A673 (cell line): Measurements from ENCODE around the gene MYO1E. TPM values are rescaled to one million over a fixed set of nuclear protein-coding genes. Genes with fewer than 3 reads are reported as not detected.

ENCODE experiments used
- BruUV-seq: library from RNA; stranded (reverse); fragments of 400-500 nt; replicated peaks from 2 replicates; lab custom pipeline; 2021; lab: Mats Ljungman, UMichigan
- CTCF ChIA-PET: fragments of 300-600 bp; sonication (Branson Sonifier 250); formaldehyde crosslinking; loops from one replicate; lab custom pipeline; 2022; ENCODE audit warnings: antibody characterized with exemption; lab: Charles Lee
- POLR2A ChIA-PET: fragments of 300-600 bp; sonication (Branson Sonifier 250); formaldehyde crosslinking; loops from one replicate; lab custom pipeline; 2022; ENCODE audit warnings: antibody characterized with exemption; ENCODE audit not compliant: low non-redundant PET; lab: Charles Lee
- DNase-seq: peaks from one replicate; pipeline ENCODE4 v3.0.0-alpha.2; 2015; ENCODE audit warnings: low spot score
- H3K27ac ChIP-seq: fragments of 200-600 bp; sonication (generic); 2 replicates; pipeline ENCODE4 v1.5.1; 2016; ENCODE audit warnings: mixed run types, low read depth, mild to moderate bottlenecking, mixed read lengths, antibody characterized with exemption, low read length; ENCODE audit not compliant: poor library complexity, severe bottlenecking
- H3K27me3 ChIP-seq: fragments of 200-600 bp; sonication (generic); replicated peaks from 2 replicates; pipeline ENCODE4 v1.6.1; 2017; ENCODE audit warnings: mixed run types, low read depth, mild to moderate bottlenecking, mixed read lengths, antibody characterized with exemption, low read length; ENCODE audit not compliant: insufficient read depth, poor library complexity
- H3K36me3 ChIP-seq: fragments of 200-600 bp; sonication (generic); 2 replicates; pipeline ENCODE4 v1.6.1; 2016; ENCODE audit warnings: mixed run types, mild to moderate bottlenecking, mixed read lengths, antibody characterized with exemption, low read length; ENCODE audit not compliant: insufficient read depth, poor library complexity, severe bottlenecking
- H3K4me1 ChIP-seq: fragments of 200-600 bp; sonication (generic); 2 replicates; pipeline ENCODE4 v1.6.1; 2017; ENCODE audit warnings: mixed run types, mild to moderate bottlenecking, mixed read lengths, antibody characterized with exemption, low read length; ENCODE audit not compliant: insufficient read depth, poor library complexity, severe bottlenecking
- H3K4me3 ChIP-seq: fragments of 200-600 bp; sonication (generic); 2 replicates; pipeline ENCODE4 v1.5.1; 2016; ENCODE audit warnings: low read depth, mixed run types, mild to moderate bottlenecking, mixed read lengths, low read length; ENCODE audit not compliant: poor library complexity, severe bottlenecking
- H3K9me3 ChIP-seq: fragments of 200-600 bp; sonication (generic); 2 replicates; pipeline ENCODE4 v1.6.1; 2016; ENCODE audit warnings: mixed run types, low read depth, mild to moderate bottlenecking, mixed read lengths, antibody characterized with exemption, low read length; ENCODE audit not compliant: poor library complexity, severe bottlenecking
- CTCF ChIP-seq: fragments of 300-800, 200-600 bp; sonication (generic); conservative IDR thresholded peaks from 2 replicates; pipeline ENCODE4 v1.5.1; 2017; ENCODE audit warnings: low read depth, mild to moderate bottlenecking, antibody characterized with exemption, low read length, moderate library complexity, mixed read lengths
- EZH2 ChIP-seq: fragments of 200-600 bp; sonication (generic); IDR thresholded peaks from 2 replicates; pipeline ENCODE4 v1.6.1; 2017; ENCODE audit warnings: borderline replicate concordance, low read depth, mild to moderate bottlenecking, mixed read lengths, antibody characterized with exemption, low read length; ENCODE audit not compliant: poor library complexity, severe bottlenecking
- intact Hi-C: fragments of 100-400 bp; cut with micrococcal nuclease; formaldehyde crosslinking; loops from one replicate; pipeline ENCODE4 v1.10.0; 2022; ENCODE audit not compliant: unreplicated experiment
- total RNA-seq: library from RNA; stranded (reverse); gene quantifications from 2 replicates; pipeline ENCODE4 v1.2.3, GENCODE V29; 2021

The MYO1E gene
- total RNA-seq, 1 experiment from 2014 or later: 7.9 TPM

GRCh38 chr15:59349680-59350420 is 22.8 kb downstream of the MYO1E start:
- no peak overlapping the region for H3K27ac ChIP-seq
- H3K27me3 ChIP-seq: no peaks in the 10 kb centered on the region
- ChIA-PET POLR2A (no interaction called here), CTCF (no interaction called here)
- H3K4me1 ChIP-seq: no peaks in the 10 kb centered on the region
- no peak for TF ChIP-seq CTCF
- no peak for TF ChIP-seq EZH2
- no peaks in the 10 kb centered on the region for H3K9me3 ChIP-seq
- BruUV-seq: no TSS peak
- no peak for DNase-seq
- H3K36me3 ChIP-seq: no peaks in the 10 kb centered on the region
- no peak overlapping the region for H3K4me3 ChIP-seq
- intact Hi-C loops: no loop called here

DNA sequence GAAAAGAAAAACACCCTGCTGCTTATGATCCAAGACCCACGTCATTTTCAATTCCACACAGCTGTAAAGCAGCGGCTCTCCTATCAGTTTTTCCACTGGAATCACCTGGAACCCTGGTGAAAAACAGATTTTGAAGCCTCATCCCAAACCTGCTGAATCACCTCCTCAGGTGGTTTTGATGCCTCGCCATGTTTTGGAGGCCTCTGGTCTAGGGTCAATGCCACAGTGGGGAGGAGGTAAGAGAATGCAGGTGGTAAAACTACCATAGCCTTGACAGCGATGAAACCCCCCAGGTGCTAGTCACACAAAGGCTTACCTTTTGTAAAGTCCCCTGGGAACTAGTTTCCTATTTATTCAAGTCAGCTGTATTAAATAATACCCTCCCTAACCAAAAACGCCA is 24.8 kb downstream of the MYO1E start:
- CTCF ChIA-PET: no interaction called here
- no peak overlapping the region for H3K4me3 ChIP-seq

DNA sequence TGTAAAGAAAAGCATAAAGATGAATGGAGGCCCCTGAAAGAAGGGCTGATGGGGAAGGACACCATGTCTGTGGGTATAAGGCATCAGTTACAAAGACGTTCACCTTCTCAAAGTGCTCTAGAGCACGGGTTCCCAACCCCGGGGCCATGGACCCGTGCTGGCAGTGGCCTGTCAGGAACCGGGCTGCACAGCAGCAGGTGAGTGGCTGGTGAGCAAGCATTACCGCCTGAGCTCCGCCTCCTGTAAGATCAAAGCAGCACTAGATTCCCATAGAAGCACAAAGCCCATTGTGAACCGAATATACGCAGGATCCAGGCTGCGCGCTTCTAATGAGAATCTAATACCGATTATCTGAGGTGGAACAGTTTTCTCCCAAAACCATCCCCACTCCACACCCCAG is 25.7 kb downstream of the MYO1E start:
- DNase-seq: no peak
- TF ChIP-seq CTCF: no peak
- no peak for TF ChIP-seq EZH2
- ChIA-PET CTCF (no interaction called here), POLR2A (no interaction called here)
- intact Hi-C loops: no loop called here
- H3K4me3 ChIP-seq: no peak overlapping the region
- no peaks in the 10 kb centered on the region for H3K9me3 ChIP-seq
- no peaks in the 10 kb centered on the region for H3K27me3 ChIP-seq
- H3K36me3 ChIP-seq: no peaks in the 10 kb centered on the region
- H3K27ac ChIP-seq: no peak overlapping the region
- H3K4me1 ChIP-seq: no peaks in the 10 kb centered on the region
- no TSS peak for BruUV-seq

More for the DNA sequence above, 24.8 kb downstream of the MYO1E start:
- Histone ChIP-seq H3K27me3 (no peaks in the 10 kb centered on the region), H3K36me3 (no peaks in the 10 kb centered on the region), H3K27ac (no peak overlapping the region), H3K4me1 (no peaks in the 10 kb centered on the region), H3K9me3 (no peaks in the 10 kb centered on the region)
- intact Hi-C loops: no loop called here
- DNase-seq: no peak
- POLR2A ChIA-PET: no interaction called here
- no peak for TF ChIP-seq CTCF
- TF ChIP-seq EZH2: no peak
- no TSS peak for BruUV-seq
